GM18499 (cell line): Measurements from ENCODE around the gene GSG1.
"Not testable (repeated sequence)": the region's sequence is repeated elsewhere in the genome, so short reads cannot be mapped to it uniquely, and the experiment has no call there.

Experiments used
- ATAC-seq: cut with Tn5 transposase; IDR thresholded peaks from one replicate; pipeline ENCODE4 v1.9.1; 2021; ENCODE audit warnings: moderate number of reproducible peaks; ENCODE audit not compliant: insufficient read depth, unreplicated experiment

GSG1 gene

GRCh38 chr12:13067322-13067721 is 36.1 kb downstream of the GSG1 start:
- no peak for ATAC-seq

GRCh38 chr12:13066459-13066858 is 37.0 kb downstream of the GSG1 start:
- ATAC-seq: no peak

DNA sequence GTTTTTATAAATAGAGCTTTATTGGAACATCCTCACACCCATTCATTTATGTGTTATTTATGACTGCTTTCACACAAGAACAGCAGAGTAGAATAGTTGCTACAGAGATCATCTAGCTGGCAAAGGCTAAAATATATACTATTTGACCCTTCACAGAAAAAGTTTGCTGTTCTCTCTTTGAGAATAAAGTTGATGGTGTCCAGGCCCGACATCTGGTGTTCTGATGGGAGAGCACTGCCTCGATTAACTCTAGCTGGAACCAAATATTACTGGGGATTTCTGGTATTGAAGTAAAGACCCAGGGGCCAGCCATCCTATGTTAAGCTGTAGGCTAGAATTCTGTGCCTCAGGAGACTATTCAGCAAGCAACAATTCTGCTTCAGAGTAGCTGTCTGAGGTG is 37.5 kb downstream of the GSG1 start:
- no peak for ATAC-seq

DNA sequence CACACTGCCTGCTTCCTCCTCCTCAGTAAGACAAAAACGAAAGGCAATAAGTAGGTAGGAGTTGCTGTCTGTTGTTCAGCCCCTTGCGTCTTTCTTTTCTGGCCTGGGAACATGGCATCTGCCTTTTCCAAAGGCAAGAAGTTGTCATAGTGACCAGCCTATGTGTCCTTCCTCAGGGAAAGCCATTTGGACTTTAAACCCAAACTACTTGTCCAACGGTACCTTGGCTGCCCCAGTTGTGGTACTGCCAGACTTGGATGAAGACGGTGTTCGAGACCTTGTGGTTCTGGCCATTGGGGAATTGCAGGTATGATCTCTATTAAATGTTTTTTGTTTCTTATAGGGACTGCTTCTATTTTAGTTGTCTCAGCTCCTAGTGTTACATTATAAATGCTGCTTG is 40.8 kb downstream of the GSG1 start:
- no peak for ATAC-seq

- ATAC-seq: no peak
Observed at GRCh38 chr12:13061377-13061776, 42.1 kb downstream of the GSG1 start.

GRCh38 chr12:13060581-13060980 is 42.9 kb downstream of the GSG1 start:
- ATAC-seq: no peak

GRCh38 chr12:13053617-13054016 is 49.9 kb downstream of the GSG1 start:
- ATAC-seq: not testable (repeated sequence)

GRCh38 chr12:13052421-13052820 is 51.0 kb downstream of the GSG1 start:
- no peak for ATAC-seq

GRCh38 chr12:13049816-13050215 is 53.7 kb downstream of the GSG1 start:
- ATAC-seq: no peak

- no peak for ATAC-seq
Observed at GRCh38 chr12:13046964-13047363, 56.5 kb downstream of the GSG1 start.

DNA sequence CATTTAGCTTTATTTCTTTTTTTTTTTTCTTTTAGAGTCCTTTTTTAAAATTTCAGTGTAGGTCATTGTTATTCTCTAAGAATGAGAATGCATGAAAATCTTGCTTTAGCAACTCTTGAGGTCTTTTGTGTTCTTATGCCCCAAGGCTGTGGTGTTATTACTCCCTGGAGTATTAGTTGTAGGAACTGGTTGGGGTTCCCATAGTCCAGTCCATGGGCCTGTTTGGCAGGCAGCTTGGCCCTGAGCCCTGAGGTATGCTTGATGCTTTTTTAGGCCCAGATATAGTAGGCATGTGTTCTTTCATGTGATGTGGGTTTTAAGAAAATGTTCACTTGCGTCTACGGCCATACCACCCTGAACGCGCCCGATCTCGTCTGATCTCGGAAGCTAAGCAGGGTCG is 57.7 kb downstream of the GSG1 start:
- no peak for ATAC-seq

DNA sequence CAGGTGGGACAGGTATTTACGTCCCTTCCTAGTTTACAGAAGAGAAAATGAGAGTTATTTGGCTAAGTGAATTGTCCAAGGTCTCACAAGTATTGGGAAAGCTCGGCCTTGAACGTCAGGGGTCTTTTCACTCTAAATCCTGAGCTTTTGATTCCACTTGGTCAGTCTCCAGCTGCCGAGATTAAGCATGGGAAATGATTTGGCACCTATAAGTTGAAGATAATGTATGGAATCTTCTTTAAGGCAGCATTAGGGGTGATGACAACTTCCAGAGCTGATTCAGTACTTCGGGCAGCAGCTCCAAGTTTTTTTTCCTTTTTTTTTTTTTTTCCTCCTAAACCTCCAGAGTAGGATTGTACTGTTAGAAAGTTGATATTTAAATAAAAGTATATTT is 58.6 kb downstream of the GSG1 start:
- ATAC-seq: no peak

- ATAC-seq: no peak
Observed at GRCh38 chr12:13044002-13044905, 59.2 kb downstream of the GSG1 start, which contains the start of gene FAM234B. TSS of gene FAM234B (plus strand) at chr12:13044381. CDS start at chr12:13044404, 23 bp downstream.

GRCh38 chr12:13042666-13043230 is 60.7 kb downstream of the GSG1 start:
- no peak for ATAC-seq

DNA sequence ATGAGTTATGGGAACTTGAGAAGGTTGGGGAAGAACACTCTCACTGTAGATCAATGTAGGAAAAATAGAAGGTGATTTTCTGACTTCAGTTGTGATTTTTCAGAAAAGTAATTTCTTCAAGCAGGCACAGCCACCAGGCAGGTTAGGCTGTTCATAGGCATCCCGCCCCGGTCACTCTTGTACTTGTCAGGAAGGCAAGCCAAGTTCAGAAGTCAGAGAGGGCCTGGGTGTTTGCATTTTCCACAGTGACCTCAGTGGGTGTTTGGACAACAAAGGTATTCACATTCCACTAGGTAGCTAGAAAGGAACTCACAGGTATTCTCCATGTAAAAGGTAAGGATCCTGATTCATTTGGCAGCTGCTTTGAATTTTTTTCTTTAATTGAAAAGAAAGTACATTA is 62.2 kb downstream of the GSG1 start:
- no peak for ATAC-seq

DNA sequence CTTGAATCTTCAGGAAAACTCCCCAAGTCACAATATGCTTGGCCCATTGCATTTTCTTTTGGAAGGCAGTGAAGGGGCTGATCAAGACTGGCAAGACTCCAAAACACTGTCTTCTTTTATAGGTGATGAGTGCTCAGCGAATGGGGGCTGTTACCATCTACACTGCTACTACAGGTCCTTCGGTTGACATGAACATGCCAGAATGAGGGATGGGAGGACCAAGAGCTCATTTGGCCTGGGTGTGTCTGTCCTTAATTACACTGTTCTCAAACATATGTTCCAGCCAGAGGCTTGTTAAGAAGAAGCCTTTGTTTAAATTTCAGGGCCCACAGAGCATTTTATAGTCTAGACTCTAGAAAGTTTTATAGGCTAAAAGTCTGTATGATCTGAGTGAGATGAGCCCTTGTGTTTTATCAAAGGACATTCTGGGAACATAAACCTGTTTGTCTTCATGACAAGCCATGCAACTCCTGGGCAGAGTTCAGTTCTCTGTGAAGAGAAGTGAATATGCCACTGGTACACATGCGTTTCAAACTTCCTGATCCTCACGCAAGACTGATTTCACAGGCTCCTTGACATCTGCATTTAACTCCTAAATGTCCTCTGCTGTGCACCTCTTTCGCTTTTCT is 64.0 kb downstream of the GSG1 start:
- ATAC-seq: no peak

DNA sequence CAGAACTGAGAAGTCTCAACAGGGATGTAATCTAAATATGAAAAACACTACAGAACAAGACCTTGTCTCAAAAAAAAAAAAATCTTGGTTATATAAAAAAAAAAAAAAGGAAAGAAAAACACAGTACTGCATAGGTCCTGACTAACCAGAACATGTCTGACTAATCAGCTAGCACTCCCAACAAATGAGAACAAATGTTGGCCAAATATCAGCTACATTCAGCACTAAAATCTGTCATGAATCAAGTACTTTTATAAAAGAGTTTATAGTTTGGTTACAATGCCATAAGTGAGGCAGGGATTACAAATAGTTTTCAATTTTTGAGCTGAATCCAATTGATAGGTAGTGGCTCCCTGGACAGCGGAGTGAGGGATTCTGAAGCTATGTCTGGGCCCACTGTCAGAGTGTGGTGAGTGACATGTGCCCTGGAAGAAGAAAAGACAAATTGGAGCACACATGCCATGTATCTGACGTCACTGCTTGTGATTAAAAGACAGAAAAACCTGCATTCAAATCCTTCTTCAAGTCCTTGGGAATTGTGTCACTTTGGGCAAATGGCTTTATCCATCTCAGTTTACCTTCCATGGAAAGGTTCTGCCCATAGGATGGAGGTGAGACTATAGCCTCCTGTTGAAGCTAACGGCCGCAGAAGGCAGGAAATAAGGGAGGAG is 64.8 kb downstream of the GSG1 start:
- no peak for ATAC-seq

- no peak for ATAC-seq
Observed at GRCh38 chr12:13036881-13037280, 66.6 kb downstream of the GSG1 start.

DNA sequence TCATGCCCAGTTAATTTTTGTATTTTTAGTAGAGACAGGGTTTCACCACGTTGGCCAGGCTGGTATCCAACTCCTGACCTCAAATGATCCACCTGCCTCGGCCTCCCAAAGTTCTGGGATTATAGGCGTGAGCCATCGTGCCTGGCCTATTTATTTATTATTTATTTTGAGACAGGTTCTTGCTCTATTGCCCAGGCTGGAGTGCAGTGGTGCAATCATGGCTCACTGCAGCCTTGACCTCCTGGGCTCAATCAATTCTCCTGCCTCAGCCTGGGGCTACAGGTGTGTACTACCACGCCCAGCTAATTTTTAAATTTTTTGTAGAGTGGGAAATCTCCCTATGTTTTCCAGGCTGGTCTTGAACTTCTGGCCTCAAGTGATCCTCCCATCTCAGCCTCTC is 68.1 kb downstream of the GSG1 start:
- not testable (repeated sequence) for ATAC-seq
